CD4-positive, alpha-beta T cell treated with Interleukin-6 at 100 ng/mL for 8 hours (primary cell): ENCODE data around the gene GMPS.
"Not testable (repeated sequence)": the region's sequence is repeated elsewhere in the genome, so short reads cannot be mapped to it uniquely, and the experiment has no call there.

ENCODE experiments used
- DNase-seq: peaks from one replicate; pipeline ENCODE4 v3.0.0-alpha.2; 2020; ENCODE audit warnings: mixed read lengths, low spot score

GMPS gene

DNA sequence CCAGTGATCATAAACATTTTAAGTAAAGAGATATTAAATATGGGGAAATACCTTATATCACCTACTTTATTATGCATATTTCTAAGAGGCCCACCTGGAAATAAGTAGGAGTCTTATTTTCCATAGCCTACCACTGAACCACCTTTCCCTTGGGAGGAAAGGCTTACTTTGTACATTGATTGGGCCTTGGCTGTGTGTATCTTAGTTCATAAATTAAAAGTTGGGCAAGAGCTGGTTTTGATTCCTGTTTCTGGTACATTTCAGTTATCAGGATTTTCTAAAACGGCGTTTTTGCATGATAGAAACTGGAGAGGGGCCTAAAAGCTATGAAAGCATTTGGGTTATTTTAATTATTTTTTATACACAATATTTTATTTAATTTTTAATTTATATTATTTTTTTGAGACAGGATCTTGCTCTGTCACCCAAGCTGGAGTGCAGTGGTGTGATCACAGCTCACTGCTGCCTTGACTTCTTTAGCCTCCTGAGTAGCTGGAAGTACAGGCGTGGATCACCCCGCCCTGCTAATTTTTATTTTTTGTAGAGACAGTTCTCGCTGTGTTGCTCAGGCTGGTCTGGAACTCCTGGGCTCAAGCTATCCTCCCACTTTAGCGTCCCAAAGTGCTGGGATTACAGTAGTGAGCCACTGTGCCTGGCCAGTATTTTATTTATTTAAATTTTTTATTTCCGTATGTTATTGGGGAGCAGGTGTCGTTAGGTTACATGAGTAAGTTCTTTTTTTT lies 2.6 kb downstream of the GMPS start:
- no peak for DNase-seq

DNA sequence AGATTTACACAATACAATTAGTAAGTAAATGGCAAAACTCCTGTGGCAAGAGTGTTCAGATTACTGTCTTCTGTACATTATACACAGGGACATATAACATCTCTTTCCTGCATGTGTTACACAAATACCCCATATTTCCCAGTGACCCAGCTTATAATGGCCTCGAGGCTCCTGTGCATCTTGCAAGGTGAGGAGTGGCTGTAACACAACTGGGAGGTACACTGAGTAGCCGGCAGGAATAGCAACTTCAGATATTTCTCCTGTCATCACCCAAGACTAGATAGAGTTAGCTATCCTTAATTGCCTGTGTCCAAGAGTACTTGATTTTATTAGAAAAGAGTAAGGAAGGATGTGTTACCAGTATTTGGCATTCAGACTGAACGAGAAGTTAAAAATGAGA lies 5.6 kb downstream of the GMPS start:
- DNase-seq, result no peak

DNA sequence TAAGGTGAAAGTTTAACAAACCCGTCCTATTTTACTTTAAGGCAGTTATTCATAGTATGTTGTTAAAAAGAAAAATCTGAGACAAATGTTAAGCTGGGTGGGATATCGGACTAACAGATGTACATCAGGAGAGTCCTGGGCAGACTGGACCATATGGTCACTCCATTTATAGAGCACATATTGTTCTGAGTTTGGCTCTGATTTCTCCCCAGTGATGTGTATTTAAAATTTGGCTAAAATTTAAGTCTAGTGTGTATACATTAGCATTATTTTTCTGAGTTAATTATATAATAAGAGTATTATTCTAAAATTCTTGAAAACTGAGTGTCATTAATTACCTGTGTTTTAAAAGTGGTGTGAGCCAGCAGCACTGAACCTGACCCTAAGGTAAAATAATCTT lies 6.1 kb downstream of the GMPS start:
- DNase-seq, result no peak

DNA sequence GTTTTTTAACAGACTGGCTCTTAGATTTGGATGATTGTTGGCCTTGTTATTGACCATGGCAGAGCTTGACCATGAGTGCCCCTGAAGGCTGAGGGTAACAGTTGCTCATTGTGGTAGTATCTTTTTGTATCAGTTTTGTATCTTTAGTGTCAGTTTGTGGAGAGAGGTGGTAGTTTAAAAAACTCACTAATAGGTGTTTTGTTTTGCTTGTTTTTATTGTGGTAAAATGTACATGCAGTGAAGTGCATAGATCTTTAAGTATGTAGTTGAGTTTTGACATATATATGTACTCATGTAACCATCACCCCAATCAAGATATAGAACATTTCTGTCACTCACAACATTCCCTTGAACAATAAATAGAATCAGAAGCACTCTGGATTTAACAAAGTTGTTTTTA lies 9.8 kb downstream of the GMPS start:
- no peak for DNase-seq

DNA sequence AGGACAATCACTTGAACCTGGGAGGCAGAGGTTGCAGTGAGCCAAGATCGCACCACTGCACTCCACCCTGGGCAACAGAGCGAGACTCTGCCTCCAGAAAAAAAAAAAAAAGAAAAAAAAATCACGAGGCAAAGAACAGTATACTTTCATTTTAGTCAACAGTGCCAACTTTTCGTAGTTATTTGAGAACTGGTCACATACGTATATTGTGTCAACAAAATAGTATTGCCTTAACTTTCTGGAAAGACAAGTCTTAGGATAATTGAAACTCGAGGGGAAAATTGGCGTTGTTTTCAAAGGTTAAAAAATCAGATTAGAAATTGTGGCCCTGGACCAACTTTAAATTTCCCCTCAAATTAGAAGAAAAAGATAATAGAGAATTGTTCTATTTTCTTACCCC lies 13.8 kb downstream of the GMPS start:
- no peak for DNase-seq

DNA sequence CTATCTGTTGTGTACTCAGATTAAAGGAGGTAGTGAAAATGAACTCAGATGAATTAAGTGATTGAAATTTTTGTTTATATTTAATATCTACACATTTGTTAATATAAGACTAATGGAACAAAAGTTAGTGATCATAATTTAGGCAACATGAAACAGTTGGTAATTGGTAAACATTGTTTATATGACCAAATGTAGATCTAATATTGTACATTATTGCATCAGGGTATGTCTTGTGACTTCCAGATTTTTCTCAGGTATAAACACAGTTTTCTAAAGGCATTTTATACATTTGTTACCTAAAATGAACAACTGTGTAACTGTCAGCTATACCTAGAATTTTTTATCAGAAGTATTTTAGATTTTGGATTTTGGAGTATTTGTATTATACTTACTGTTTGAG lies 14.8 kb downstream of the GMPS start:
- DNase-seq, result no peak

DNA sequence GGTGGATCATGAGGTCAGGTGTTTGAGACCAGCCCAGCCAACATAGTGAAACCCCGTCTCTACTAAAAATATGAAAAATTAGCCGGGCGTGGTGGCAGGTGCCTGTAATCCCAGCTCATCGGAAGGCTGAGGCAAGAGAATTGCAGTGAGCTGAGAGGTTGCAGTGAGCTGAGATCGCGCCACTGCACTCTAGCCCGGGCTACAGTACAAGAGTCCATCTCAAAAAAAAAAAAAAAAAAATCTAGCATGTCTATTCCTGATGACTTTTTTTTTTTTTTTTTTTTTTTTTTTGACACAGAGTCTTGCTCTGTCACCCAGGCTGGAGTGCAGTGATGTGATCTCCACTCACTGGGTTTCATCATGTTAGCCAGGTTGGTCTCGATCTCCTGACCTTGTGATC lies 15.9 kb downstream of the GMPS start:
- DNase-seq, result not testable (repeated sequence)

DNA sequence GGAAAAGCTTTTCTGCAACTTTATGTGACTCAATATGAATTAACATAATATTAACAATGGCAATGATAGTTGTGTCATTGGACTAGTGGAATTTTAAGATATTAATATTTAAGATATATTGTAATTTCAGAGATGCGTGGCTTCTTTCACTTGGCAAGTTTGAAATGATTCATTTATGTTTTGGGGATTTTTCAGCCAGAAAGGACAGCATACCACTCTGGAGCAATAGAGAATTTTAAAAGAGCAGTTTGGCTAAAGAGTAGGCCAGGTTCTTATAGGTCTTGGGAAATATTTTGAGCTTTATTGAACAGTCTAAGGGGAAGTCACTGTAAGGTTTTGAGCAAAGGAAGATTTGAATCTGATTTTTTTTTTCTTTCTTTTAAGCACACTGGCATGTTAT lies 16.5 kb downstream of the GMPS start:
- DNase-seq, result no peak

DNA sequence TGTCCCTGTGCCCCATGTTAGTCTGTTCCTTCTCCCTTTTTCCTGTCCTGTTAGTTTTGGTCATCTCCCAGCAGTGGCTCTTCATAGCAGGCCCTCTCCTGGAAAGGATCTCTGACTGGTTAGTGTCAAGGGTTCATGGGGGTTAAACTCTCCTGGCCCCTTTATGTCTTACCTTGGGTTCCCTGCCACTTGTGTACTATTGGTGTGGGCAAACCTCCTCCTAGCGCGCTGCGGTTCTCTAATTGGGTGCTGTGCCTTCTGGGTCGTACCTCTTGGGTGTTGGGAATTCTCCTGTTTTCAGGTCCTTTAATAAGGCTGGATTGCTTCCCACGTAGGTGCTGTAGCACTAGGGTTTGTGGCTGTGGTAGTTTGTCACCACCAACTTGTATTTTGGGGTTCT lies 18.8 kb downstream of the GMPS start:
- DNase-seq, result no peak

DNA sequence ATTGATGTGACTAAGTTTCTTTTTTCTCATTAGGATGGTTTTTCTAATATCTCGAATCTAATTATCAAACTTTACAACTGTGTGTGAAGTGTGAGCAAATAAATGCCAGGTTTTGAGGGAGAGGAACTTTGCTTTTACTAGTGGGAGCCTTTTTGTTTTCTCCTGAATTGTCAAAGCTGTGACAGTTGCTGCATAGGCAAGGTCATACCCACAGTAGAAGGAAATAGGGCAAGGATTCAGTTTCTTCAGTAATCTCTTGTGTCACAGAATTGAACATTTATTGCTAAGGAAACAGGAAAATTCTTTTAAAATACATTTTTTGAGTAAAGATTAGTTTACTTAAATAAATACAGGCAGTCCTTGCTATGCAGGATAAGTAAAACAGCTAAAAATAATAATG lies 19.5 kb downstream of the GMPS start:
- DNase-seq, result no peak

DNA sequence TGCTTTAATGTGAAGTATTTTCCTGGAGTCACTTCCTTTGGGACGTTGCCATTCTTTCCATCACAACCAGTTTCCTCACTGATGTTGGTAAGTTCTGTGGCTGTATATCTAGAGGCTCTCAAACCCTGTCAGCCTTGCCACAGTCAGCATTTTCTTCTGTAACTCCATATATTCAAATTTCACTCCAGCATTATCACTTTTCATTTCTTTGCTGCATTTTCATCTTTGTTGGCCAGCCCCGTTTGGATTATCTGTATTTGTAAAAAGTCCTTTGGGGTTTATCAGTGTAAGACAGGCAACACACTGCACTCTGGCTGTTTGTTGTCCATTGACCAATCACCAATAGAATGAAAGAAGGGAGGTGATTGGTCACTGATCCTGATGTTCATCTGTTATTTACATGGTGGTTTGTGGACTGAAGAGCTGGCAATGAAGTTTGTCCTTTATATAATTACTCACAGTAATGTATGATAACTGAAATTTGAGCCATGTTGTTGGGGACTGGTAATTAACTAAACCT lies 20.3 kb downstream of the GMPS start:
- DNase-seq, result no peak

DNA sequence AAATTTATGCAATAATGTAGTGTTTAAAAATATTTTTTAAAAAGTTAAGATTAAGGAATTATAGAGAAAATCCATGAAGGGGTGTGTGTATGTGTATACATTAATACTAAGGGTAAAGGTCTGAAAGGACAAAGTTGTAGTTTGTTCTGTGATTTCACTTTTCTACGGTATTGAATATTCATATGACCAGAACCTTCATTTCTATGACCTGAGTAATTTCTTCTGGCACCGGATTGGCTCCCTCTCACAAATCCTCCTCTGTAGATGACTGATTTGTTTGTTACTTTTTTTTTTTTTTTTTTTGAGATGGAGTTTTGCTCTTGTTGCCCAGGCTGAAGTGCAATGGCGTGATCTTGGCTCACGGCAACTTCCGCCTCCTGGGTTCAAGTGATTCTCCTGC lies 20.9 kb downstream of the GMPS start:
- DNase-seq, result no peak

DNA sequence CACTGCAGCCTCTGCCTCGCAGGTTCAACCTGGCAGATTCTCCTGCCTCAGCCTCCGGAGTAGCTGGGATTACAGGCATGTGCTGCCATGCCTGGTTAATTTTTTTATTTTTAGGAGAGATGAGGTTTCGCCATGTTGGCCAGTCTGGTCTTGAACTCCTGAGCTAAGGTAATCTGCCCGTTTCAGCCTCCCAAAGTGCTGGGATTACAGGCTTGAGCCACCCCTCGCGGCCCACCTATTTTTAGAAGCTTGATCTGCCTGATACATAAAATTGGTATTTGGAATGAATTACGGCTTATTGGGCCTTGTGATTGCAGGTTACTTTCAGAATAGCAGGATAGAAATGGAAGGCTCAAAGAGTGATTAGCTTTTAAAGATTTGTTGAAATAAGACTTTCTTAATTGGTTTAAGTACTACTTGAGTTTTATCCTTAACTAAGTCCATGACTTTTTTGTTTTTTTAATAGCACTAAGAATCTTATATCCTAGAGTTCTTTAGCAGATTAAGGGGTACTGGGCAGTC lies 25.0 kb downstream of the GMPS start:
- no peak for DNase-seq

DNA sequence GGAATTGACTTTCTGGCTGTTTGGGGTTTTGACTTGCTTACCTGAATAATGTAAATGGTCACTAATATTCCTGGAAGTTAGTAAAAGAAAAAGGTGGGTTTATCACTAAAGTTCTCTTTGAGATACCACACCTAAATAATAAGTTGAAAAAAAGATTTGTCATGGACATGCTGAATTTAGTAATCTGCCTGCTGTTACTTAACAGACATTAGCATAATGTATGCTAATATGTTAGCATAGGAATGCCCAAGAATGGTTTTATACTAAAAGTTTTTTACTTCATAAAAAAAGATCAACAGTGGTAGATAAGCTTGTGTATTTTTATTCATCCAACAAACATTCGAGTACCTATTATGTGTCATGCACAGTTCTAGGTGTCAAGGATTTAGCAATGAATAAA lies 36.5 kb downstream of the GMPS start:
- no peak for DNase-seq

DNA sequence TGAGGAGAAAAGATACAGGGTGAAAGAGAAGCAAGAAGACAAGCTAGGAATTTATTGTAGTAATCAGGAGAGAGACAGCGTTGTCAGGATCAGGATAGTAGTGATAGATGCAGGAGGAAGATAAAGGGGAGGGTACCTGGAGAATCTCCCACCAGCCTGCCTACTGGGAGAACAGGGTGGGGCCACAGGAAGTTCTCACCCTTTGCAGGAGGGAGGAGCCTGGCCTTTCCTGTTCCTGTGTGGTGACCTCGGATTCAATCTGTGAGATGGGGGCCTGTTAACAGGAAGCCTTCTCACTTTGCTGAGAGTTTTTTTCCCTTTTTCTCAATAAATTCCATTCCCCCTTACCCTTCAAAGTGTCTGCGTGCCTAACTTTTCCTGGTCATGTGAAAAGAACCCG lies 37.6 kb downstream of the GMPS start:
- DNase-seq, result no peak

DNA sequence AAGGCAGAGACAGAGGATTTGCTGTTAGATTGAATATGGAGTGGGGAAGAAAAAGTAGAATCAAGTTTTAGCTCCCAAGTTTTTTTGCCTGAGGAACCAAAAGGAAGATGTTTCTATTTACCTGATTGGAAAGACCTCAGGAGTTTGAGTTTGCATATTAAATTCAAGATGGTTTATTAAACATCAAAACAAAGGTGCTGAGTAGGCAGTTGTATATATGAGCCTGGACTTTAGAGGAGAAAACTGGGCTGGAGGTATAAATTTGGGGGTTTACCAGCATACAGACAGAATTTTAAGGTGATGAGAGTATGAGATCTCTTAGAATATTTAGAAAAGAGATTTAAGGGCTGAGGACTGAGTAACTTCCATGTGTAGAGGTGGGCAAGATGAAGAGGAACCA lies 38.2 kb downstream of the GMPS start:
- no peak for DNase-seq

DNA sequence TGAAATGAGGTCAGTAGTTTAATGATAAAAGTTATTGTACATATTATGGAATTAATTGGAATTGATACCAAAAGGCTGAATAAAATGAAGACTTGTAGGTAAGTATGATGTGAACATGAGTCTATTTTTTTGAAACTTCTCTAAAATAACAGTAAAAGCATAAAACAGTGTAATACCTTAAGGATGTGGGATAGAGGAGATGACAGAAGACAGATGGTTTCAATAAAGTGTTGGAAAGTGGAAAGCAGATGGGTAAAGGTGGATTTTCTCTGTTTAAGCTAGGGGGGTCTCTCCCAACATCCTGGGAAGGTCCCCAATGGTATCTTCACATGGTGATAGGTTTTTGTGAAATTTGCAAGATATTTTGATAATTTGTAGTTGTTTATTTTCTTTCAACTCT lies 41.6 kb downstream of the GMPS start:
- no peak for DNase-seq

DNA sequence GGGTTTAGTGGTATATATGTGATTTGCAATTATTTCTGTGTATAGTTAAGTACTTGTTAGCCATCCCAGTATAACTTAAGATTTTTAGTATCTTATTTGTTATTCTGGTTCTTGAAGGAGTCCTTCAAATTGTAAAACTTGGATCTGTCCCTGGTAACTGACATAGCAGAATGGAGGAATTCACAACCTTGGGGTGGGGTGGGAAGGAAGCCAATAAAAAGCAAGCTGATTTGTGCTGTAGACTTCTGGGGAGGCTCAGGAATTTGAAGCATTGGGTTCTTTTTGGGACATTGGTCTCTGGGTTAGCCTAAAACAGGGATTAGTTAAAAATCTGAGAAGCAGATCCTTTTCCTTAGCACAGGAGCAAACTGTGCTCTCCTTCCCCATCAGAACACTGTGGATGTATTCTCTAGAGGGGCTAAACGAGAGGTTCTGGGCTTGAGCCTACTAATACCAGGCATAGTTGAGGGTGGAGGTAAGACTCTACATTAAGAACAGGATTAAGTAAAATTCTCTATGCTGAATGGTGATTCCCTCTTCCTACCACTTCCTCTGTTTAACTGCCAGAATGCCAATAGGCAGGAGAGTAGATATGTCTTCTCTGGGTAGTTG lies 42.2 kb downstream of the GMPS start:
- DNase-seq, result no peak

DNA sequence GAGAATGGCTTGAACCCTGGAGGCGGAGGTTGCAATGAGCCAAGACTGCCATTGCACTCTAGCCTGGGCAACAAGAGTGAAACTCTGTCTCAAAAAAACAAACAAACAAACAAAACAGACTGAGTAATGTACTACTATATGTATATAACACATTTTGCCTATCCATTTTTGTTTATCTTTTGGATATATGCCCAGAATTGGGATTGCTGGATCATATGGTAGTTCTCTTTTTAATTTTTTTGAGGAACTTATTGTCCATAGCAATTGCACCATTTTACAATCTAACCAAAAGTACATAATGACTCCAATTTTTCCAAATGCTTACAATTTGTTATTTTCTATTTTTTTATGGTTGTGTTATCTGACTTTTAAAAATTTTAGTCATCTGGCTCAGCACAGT lies 47.3 kb downstream of the GMPS start:
- no peak for DNase-seq

DNA sequence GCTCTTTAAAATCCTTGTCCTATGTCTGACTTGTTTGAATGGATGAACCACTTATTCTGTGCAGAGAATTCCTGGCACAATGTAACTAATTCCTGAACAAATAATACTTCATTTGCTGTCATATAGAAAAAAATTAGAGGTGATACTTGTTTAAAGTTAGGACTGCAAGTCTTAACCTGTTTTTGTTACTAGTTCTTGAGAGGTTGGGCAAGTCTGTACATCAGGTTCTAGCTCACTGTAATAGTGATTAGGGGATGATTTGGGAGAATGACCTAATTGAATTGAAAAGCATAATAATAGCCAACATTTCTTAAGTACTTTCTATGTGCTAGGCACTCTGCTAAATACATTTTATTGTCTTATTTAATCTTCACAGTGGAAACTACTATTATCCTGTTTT lies 49.3 kb downstream of the GMPS start:
- DNase-seq, result no peak

DNA sequence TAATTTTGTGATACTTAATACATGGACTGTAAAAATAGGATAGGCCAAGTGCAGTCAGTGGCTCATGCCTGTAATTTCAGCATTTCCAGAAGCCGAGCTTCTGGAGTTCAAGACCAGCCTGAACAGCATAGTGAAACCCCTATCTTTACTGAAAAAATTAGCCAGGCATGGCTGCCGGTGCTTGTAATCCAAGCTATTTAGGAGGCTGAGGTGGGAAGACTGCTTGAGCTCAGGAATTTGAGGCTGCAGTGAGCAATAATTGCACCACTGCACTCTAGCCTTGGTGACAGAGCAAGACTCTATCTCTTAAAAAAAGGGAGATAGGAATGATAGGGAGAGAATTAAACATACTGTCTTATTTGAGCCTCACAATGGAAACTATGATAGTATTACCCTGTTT lies 51.0 kb downstream of the GMPS start:
- no peak for DNase-seq

DNA sequence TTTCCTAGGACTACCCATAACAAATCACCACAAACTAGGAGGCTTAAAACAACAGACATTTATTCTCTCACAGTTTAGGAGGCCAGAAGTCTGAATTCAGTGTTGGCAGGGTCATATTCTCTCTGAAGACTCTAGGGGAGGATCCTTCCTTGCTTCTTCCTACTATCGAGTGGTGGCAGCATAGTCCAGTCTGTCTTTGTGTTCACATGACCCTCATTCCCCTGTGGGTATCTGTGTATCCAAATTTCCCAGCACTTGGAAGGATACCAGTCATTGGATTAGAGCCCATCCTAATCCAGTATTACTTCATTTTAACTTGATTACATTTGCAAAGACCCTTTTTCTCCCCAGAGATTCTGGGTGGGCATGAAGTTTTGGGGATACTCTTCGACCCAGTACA lies 63.8 kb downstream of the GMPS start:
- DNase-seq, result no peak

DNA sequence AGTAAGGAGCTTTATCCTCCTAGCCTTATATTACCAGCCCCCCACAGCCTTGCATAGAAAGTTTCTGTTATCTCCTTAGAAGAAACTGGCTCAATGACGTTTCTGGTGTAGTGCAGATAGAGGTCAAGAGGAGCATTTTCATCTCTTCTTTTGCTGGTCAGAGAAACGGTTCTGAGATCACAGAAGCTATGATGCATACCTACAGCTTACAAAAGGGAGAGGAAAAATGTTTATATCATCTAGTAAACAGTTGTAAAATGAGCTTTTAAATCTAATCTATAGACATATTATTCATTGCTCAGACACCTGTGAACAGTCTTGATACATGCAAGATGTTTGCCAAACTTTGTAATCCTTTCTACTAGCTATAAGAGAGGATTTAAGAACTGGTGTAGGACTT lies 68.0 kb downstream of the GMPS start:
- DNase-seq, result no peak

DNA sequence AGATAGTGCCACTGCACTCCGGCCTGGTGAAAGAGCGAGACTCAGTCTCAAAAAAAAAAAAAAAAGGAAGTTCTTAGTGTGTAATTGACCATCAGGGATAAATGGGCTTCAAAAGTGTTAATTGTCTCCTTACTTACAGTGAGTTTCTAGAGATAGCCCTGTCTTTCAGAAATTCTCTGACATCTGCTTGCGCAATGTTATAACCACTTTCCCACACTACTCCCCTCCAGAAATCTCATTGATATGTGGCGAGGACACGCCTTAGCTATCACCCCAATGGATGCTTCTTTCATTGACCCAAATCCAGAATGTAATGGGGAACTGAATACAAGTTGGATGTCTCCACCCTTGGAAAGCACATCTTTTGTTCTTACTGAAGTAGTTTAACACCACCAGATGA lies 70.9 kb downstream of the GMPS start:
- DNase-seq, result no peak
